AG04449 (cell line): ENCODE measurements around the gene TAGLN.
A peak's percentile ranks its signal among the peaks of the same experiment; 100 is the strongest.
"Not testable (repeated sequence)": the region's sequence is repeated elsewhere in the genome, so short reads cannot be mapped to it uniquely, and the experiment has no call there.

Experiments used
- CTCF ChIA-PET: fragments of 350-600 bp; formaldehyde crosslinking; extraction: SDS; loops from one replicate; lab custom pipeline; 2021; ENCODE audit warnings: antibody characterized with exemption; lab: Yijun Ruan, JAX
- POLR2A ChIA-PET: fragments of 400-600, 350-600 bp; formaldehyde crosslinking; extraction: SDS; loops from one replicate; lab custom pipeline; 2020; ENCODE audit warnings: antibody characterized with exemption, inconsistent platforms; lab: Yijun Ruan, JAX
- DNase-seq: peaks from one replicate; pipeline ENCODE4 v3.0.0-alpha.2; 2010; ENCODE audit warnings: low read depth, low spot score
- H3K4me3 ChIP-seq: 2 replicates; pipeline ENCODE4 v1.5.1; 2011; ENCODE audit warnings: low read depth, mild to moderate bottlenecking, control low read depth, low read length
- TF ChIP-seq, protein P1 (sequence below): IDR thresholded peaks from one replicate; pipeline ENCODE4 v1.5.1; 2011; ENCODE audit warnings: mild to moderate bottlenecking, moderate library complexity, low read length, control low read depth, inconsistent platforms; ENCODE audit not compliant: insufficient read depth; ENCODE audit errors: missing control alignments

The TAGLN gene

GRCh38 chr11:117208710-117209109 lies 9.5 kb downstream of the TAGLN start:
- TF ChIP-seq, protein P1, sequence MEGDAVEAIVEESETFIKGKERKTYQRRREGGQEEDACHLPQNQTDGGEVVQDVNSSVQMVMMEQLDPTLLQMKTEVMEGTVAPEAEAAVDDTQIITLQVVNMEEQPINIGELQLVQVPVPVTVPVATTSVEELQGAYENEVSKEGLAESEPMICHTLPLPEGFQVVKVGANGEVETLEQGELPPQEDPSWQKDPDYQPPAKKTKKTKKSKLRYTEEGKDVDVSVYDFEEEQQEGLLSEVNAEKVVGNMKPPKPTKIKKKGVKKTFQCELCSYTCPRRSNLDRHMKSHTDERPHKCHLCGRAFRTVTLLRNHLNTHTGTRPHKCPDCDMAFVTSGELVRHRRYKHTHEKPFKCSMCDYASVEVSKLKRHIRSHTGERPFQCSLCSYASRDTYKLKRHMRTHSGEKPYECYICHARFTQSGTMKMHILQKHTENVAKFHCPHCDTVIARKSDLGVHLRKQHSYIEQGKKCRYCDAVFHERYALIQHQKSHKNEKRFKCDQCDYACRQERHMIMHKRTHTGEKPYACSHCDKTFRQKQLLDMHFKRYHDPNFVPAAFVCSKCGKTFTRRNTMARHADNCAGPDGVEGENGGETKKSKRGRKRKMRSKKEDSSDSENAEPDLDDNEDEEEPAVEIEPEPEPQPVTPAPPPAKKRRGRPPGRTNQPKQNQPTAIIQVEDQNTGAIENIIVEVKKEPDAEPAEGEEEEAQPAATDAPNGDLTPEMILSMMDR: peak; percentile 40
- H3K4me3 ChIP-seq, CTCF ChIA-PET, DNase-seq, POLR2A ChIA-PET: not testable (repeated sequence)

DNA sequence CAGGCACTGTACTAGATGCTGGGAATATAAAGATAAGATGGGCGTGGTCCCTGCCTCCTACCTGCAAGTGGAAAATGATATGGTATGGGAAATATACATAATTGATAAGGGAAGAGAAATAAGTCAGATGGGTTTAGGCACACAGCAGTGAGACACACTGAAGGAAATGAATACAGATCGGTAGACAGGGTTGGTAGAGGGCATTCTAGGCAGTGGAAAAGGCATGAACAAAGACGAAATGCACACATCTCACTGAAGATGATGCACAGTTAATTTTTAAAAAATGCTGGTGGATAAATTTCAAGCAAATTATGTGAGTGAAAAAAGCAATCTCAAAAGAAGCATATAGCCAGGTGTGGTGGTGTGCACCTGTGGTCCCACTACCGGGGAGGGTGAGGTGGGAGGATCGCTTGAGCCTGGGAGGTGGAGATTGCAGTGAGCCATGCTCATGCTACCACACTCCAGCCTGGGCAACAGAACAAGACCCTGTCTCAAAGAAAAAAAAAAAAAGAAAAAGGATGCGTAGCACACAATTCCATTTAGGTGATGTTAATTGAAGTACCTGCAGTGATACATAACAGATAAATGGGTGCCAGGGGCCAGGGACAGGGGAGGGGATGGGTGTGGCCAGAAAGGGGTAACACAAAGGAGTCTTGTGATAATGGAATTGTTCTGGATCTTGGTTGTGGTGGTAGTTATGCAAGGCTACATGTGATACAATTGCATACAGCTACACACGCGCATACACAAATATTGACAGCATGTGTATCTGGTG lies 10.4 kb downstream of the TAGLN start:
- CTCF ChIA-PET: interaction anchor here (15.2 kb wide), 1 partner anchor 20 kb away, joined by 191 read pairs; the partner anchor contains the start of genes PCSK7 and RNF214
- POLR2A ChIA-PET: interaction anchor here (1.4 to 2.7 kb wide), 3 partner anchors 8 to 66 kb away, joined by 4 to 20 read pairs (median 5); partner anchors contain the start of genes PAFAH1B2 and TAGLN
- H3K4me3 ChIP-seq, DNase-seq: not testable (repeated sequence)

GRCh38 chr11:117210620-117211019 lies 11.4 kb downstream of the TAGLN start:
- H3K4me3 ChIP-seq: no peak overlapping the region
- no peak for DNase-seq
- ChIA-PET POLR2A (interaction anchor here (1.1 to 2.7 kb wide), 5 partner anchors 9 to 67 kb away, joined by 3 to 20 read pairs (median 5); partner anchors contain the start of genes PAFAH1B2 and TAGLN), CTCF (interaction anchor here (1.4 to 15.2 kb wide), 2 partner anchors 11 to 19 kb away, joined by 3 to 191 read pairs; partner anchors contain the start of genes PCSK7 and RNF214)
- TF ChIP-seq, protein P1: no peak

GRCh38 chr11:117212697-117213355 lies 13.7 kb downstream of the TAGLN start:
- H3K4me3 ChIP-seq: no peak overlapping the region
- CTCF ChIA-PET: interaction anchor here (15.2 kb wide), 1 partner anchor 17 kb away, joined by 191 read pairs; the partner anchor contains the start of genes PCSK7 and RNF214
- POLR2A ChIA-PET: interaction anchor here (0.7 to 1.7 kb wide), 2 partner anchors 9 to 17 kb away, joined by 4 to 12 read pairs; no protein-coding TSS in a partner anchor
- no peak for DNase-seq
- TF ChIP-seq, protein P1: no peak

DNA sequence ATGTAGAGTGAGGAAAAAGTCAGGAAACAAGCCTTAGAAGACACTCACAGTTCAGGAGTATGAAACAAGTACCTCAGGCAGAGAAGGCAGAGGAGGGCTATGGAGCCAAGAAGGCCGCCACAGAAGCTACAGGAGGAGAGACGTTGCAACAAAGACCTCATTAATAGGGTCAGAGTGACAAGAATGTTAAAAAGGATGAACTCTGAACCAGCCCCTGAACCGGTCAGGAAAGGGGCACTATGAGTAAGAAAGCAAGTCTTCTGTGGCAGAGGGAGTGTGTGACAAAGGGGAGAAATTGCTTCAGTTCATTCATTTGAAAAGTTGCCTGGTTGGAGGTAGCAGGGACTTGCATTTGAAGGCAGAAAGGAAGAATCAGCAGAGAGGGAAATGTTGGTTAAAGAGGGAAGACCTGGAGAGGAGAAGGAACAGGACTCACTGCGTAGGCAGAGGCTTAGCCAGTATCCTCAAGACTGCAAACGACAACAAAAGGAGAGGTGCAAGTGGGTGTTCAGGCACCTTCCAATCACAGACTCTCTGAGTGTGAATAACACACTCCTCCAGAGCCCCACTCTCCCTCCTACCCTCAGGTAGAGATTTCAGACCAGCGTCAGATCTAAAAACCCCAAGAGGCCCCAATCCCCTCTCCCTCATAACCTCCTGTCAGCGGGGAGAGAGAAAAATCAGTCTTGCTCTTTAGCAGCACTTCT lies 15.4 kb downstream of the TAGLN start:
- TF ChIP-seq, protein P1: no peak
- ChIA-PET CTCF (interaction anchor here (15.2 kb wide), 1 partner anchor 15 kb away, joined by 191 read pairs; the partner anchor contains the start of genes PCSK7 and RNF214), POLR2A (interaction anchor here (0.6 kb wide), 1 partner anchor 9 kb away, joined by 4 read pairs; no protein-coding TSS in a partner anchor)
- H3K4me3 ChIP-seq: no peak overlapping the region
- no peak for DNase-seq
